Ecto neural progenitor cell (in vitro differentiated cells): ENCODE data around the gene ANKRD35.
"Not testable (repeated sequence)": the region's sequence is repeated elsewhere in the genome, so short reads cannot be mapped to it uniquely, and the experiment has no call there.

Experiments
- DNase-seq: peaks from one replicate; pipeline ENCODE4 v3.0.0-alpha.2; 2018; ENCODE audit warnings: low spot score

The ANKRD35 gene

DNA sequence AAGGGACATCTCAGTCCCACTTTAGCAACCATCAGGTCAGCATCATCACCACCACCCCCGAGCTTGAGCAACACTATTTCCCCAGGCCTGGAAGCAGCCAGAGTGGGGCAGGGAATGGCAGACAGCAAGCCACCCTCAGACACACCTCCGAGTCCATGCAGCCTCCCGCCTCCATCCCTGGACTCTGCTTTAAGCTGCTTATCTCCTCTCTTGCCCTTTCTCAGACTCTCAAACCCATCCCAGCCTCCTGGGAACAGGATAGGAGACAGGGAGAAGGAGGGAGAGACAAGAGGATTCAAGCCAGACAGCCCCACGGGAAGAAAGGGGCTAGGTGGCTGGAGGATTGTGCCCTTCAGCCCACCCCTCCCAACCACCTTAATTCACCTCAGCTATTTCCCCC is 28.5 kb downstream of the ANKRD35 start:
- DNase-seq, result no peak

GRCh38 chr1:145855426-145855948 is 30.2 kb downstream of the ANKRD35 start:
- DNase-seq, result no peak

DNA sequence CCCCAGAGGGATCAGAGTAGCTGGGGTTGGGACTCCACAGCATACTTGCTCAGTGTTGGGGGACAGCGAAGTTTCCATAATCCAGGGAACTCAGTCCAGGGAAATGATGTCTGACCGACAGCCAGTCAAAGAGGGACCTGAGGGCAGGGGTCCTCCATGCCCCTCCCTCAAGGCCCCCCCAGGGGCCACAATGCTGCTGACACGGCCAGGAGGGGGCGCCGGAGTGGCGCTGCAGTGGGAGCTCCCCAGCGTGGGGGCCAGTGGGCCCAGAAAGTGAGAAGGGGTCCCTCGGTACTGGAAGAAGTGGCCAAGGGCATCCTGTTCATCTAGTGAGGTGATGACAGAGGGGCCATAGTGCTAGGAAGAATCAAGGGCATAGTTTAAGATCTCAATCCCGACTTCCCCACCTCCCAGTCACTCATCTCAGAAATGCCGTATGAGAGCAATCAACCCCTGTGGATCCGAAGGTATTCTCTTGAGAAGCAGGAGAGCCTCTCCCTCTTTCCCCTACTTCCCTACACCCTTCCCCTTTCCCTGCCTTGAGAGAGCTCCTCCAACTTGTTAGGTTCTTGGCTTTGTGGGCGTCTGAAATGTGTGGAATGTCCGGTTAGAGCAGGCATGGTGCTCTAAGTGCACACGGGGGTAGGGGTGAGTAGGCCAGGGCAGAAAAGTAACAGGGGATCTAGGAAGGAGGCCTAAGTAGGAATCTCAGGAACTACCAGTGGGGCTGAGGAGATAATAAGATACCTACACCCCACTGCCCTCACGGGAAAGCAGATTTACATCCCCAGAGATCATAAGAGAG is 36.1 kb downstream of the ANKRD35 start:
- no peak for DNase-seq

- no peak for DNase-seq
Measured at GRCh38 chr1:145847827-145848226, 37.8 kb downstream of the ANKRD35 start.

DNA sequence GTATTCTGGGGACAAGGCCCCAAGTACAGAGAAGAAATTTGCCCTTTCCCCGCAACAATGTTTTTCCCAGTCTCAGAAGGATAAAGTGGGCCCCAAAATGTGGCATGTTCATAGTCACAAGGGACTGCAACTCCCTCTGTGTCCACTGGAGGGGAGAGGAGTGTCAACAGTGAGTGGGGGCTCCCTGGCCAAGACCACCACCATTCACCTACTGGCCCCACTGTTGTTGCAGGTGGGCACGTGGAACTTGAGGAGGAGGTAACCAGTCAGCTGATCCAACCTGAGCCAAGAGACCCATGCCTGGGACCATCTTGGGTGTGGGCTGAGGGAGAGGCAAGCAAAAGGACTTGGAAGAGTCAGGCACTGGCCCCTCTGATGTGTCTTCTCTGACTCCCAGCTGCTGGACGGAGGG is 39.5 kb downstream of the ANKRD35 start:
- DNase-seq, result peak; percentile 58

DNA sequence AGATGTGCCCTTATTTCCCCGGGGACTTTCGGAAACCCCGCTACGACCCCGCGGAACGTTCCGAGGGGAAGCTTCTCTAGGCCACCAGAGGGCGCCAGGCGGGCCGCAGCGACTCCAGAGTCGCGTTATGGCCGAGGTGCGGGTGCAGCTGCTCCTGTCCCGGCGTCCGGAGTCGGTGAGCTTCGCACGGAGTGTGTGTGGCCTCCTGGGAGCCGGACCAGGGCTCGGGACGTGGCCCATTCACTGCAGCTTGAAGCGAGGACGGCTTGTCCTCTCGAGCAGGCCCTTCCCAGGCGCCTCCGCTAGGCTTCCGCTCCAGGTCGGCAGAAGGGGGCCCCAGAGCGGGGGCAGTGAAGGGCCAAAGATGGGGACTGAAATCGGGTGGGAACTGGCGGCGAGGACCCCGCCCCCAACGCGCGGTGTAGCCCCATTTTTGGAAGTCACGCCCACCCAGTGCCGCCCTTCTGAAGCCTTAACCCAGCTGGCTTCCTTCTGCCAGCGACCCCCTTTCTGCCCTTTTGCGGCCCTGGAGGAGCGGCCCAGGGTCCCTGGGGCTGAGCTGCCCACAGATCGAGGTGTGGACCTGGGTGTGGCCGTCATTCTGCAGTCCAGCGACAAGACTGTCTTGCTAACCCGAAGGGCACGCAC is 40.0 kb downstream of the ANKRD35 start, which contains the start of gene NUDT17:
Gene NUDT17 (plus strand): TSS at position 117 of the 648 bp plus-strand sequence. CDS start 11 bp downstream, at position 128.
- peak; percentile 90 for DNase-seq

- DNase-seq, result no peak
Measured at GRCh38 chr1:145845144-145845513, 40.5 kb downstream of the ANKRD35 start.

DNA sequence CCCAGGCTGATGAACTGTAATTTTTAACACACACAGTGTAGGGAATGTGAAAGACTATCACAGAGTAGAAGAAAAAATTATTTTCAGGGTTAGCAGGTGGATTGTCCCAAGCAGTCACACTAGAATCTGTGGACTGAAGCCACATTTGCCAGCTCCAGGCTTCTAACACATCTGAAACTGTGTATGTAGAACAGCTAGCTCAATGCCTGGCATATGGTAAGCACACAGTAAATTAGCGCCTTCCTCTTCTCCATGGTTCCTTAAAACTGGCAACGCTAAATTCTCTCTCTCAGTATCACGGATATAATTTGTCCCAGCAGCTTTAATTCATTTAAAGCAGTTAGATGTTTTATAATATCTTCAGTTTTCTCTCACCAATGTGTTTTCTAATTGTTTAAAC is 42.6 kb downstream of the ANKRD35 start:
- DNase-seq, result no peak

DNA sequence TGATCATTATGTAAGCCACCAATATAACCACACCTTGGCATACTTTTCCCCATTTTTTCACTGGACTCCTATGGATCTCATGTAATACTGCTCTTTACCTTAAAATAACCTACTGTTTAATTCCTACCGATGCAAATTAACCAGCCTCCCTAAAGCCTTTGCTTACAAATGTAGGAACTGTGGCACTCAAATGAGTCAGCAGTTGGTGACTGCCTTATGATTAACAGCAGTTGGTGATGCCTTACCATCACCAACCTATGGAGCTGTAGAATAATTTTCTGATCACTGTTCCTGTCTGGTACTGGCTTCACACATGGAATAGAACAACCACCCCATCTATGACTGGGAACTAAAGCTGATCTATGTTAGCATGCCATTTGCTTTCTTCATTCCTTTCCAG is 48.0 kb downstream of the ANKRD35 start:
- no peak for DNase-seq

DNA sequence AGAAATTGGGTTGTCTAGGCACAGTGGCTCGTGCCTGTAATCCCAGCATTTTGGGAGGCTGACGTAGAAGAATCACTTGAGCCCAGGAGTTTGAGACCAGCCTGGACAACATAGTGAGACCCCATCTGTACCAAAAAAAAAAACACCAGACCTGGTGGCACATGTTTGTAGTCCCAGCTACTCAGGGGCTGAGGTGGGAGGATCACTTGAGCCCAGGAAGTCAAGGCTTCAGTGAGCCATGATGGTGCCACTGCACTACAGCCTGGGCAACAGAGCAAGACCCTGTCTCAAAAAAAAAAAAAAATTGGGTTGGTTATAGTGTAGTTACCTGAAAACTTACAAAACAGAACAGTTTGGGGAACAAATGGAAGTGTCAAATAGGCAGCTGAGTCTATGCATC is 54.9 kb downstream of the ANKRD35 start:
- DNase-seq, result not testable (repeated sequence)

- DNase-seq, result no peak
Measured at GRCh38 chr1:145828367-145829026, 57.2 kb downstream of the ANKRD35 start.

DNA sequence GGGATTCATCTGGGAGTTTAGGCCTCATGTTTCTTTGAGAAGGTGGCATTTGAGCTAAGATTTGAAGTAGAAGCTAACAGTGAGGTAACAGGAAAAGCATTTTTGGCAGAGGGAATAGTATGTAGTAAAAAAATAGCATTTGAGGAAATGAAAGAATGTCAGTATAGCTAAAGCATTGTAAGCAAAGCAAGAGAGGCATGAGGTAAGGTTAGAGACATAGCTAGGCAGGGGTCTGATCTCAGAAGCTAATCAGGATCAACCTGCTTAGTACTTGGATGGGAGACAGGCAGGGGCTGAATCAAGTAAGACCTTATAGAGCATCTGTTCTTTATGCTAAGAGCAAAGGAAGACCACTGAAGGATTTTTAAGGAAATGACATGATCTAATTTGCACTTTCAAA is 57.7 kb downstream of the ANKRD35 start:
- no peak for DNase-seq

DNA sequence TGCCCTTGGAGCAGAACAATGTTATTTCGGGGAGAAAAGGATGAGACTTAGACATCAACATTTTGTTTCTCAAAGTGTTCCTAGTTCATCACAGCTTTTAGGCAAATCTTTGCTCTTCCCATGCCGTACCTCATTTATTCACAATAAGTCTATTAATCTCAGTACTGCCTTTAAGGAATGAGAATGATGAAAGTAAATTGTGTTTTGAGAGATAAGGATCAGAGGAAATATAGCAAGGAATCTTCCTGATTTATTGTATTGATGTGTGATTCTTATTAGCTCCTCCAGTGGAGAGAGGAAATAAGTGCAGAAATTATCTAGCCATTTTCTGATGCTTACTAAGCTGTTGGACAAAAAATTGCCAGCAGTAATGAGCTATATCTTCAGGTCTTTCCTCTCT is 59.6 kb downstream of the ANKRD35 start:
- no peak for DNase-seq

DNA sequence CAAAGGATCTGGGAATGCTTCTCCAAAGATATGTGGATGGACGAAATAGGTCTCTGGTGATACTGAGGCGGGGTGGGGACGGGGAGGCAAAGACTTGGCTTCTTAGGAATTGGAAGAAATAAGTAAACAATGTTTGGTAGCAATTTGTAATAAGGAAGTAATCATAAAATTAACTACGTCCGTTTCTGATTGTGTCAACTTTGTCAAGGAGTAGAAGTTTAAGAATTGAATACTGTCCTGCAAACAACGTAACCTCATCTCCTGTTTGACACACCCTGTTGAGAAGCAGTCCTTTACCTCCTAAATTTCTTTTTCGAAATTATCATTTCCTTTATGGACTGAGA is 61.2 kb downstream of the ANKRD35 start:
- no peak for DNase-seq

DNA sequence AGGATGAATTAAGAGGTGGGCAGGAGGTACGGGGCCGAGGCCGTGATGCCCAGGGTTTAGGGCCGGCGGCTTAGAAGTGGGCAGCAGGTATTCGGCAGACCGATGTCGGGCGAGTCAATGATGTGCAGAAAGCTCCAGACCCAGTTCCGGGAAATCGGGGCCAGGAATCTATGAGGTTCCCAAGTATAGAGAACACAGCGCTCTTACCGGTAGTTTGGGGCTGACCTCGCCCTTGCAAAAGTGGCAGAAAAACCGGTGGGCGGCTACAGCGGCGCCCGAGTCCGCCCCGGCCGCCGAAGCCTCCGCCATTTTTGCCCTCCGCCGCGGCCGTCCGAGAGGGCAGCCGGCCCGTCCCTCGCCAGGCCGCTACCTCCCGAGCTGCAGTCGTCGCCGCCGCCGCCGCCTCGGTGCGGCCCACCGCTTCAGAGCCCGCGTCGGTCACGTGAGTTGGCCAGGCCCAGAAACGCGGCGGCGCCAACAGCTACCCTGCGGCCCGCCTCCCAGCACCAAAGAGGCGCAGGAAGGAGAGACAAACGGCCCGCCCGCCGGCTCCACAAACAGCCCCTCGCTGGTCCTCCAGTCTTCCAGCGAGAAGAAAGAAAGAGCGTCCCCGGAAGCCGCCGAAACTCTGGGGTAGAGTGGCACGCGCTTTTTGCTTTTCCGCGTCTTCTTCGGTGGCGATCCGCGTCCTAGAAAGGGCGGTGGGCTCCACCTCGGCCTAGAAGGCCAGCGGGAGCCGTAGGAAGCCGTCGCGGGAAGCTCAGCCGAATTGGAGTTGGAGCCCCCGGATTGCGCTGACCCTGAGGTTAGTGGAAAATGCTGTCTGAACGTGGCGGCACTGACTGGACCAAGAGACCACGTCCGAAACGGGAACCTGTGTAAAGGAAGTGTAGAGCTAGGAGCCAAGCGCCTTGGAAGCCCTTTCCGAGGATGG is 61.8 kb downstream of the ANKRD35 start, which contains the start of the genes POLR3C and RNF115:
Gene POLR3C (plus strand): TSS at position 636 of the 934 bp plus-strand sequence. CDS start 1,577 bp downstream, outside the sequence.
Gene RNF115 (minus strand): TSS at position 531 of the 934 bp plus-strand sequence. CDS start 222 bp downstream, at position 309.
- DNase-seq, result peak; percentile 95

DNA sequence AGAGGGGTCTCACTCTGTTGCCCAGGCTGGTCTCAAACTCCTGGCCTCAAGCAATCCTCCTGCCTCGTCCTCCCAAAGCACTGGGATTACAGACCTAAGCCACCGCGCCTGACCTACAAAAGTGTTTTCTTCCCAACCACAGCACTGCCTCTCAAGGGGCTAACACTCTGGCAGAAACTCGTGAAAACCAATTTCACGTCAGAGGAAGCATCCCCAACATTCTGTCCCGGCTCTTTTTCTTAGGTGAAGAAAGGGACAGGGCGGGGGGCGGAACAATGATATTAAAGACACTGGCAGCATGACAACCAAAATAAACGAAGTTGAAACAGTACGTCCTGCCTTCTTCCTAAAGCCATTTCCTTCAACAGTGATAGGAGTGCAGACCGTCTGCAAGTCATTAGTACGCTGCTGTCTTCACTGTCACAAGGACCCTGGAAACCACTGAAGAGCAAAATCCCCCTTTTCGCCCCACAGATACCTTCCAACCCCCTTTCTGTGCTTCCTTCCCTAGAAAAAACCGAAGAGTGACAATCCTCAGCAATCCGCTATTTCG is 62.8 kb downstream of the ANKRD35 start:
- not testable (repeated sequence) for DNase-seq

DNA sequence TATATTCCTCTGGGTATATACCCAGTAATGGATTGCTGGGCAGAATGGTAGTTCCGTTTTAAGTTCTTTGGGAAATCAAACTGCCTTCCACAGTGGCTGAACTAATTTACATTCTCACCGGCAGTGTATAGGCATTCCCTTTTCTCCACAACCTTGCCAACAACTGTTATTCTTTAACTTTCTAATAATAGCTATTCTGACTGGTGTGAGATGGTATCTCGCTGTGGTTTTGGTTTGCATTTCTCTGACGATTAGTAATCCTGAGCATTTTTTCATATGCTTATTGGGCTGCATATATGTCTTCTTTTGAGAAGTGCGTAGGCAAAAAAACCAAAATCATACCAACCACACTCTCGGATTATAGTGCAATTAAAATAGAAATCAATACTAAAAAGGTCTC is 67.6 kb downstream of the ANKRD35 start:
- DNase-seq, result not testable (repeated sequence)
